ENCODE data around the gene SPATA18. TPM values are rescaled to one million over a fixed set of nuclear protein-coding genes. Genes with fewer than 3 reads are reported as not detected.

SPATA18 gene
- total and polyA plus RNA-seq, 2 of the 8 experiments (the other 6 are each of a cell fraction or from before 2014, with no cell fraction given), result 1.4 to 2.4 TPM

- TF ChIP-seq HDAC2 (IDR thresholded peaks at IDR 0.05; ENCODE audit: borderline replicate concordance in 1 of 2, low read depth in 2 of 2, low read length in 2 of 2) (peak in 1 of 2 experiments; percentile 48; a peak in 1 of 4 replicates), TBP (IDR thresholded peaks at IDR 0.05; ENCODE audit: low read depth, low read length) (peak; percentile 83), SP2 (IDR thresholded peaks at IDR 0.05; ENCODE audit: low read length) (no peak), YY1 (IDR thresholded peaks at IDR 0.05; ENCODE audit: low read depth, low read length) (0 out of 2 replicates have a peak, but pooled peaks have one; percentile 3)
Measured at GRCh38 chr4:52051615-52052474, 741 bp downstream of the SPATA18 start (continued).

All from H1 (cell line).